ENCODE measurements around the gene SDCCAG8.

SDCCAG8 gene

DNA sequence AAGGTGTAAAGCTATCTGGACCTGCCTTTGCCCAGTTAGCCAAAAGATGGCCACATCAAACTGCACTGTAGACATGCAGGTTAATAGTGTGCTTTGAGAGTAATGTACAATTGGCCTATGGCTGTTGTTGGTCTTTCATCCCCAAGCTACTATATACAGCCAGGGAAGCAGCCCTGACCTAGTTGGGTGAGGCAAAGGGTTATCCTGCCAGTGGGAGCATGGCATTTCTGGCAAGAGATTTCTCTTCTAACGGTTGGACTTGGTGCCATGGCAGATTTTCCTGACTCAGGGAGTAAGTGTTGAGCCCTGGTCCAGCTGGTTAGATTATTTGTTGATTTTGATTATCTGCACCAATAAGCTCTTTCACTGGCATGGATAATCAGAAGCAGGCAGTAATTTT lies 119.8 kb downstream of the SDCCAG8 start:
- no peak for TF ChIP-seq CTCF (IDR thresholded peaks at IDR 0.05; ENCODE audit: control insufficient read depth, insufficient read depth, low read depth, low read length, missing control alignments)
- H3K4me3 ChIP-seq (ENCODE audit: control insufficient read depth, low read depth, low read length): no peak overlapping the region
- no peak for DNase-seq (ENCODE audit: low read depth)

DNA sequence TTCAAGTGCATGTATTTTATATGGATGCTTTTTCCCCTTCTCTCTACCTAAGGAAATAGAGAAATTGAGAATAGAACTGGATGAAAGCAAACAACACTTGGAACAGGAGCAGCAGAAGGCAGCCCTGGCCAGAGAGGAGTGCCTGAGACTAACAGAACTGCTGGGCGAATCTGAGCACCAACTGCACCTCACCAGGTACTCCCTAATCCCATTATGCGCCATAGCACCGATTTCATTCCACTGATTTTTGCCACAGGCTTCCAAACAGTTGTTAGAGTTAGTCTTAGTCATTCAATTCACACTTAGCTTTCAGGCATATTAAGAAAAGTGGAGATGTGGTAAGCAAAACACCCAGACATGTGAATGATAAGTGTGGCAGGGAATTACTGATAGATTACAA lies 122.8 kb downstream of the SDCCAG8 start:
- no peak for TF ChIP-seq CTCF (IDR thresholded peaks at IDR 0.05; ENCODE audit: control insufficient read depth, insufficient read depth, low read depth, low read length, missing control alignments)
- no peak for DNase-seq (ENCODE audit: low read depth)
- no peak overlapping the region for H3K4me3 ChIP-seq (ENCODE audit: control insufficient read depth, low read depth, low read length)

- no peak overlapping the region for H3K4me3 ChIP-seq (ENCODE audit: control insufficient read depth, low read depth, low read length)
- no peak for DNase-seq (ENCODE audit: low read depth)
- TF ChIP-seq CTCF (IDR thresholded peaks at IDR 0.05; ENCODE audit: control insufficient read depth, insufficient read depth, low read depth, low read length, missing control alignments): no peak
These were observed 123.4 kb downstream of the SDCCAG8 start for GRCh38 chr1:243379208-243379607.

- no peak overlapping the region for H3K4me3 ChIP-seq (ENCODE audit: control insufficient read depth, low read depth, low read length)
- TF ChIP-seq CTCF (IDR thresholded peaks at IDR 0.05; ENCODE audit: control insufficient read depth, insufficient read depth, low read depth, low read length, missing control alignments): no peak
These were observed 123.9 kb downstream of the SDCCAG8 start for GRCh38 chr1:243379706-243380105.

GRCh38 chr1:243388276-243388675 lies 132.4 kb downstream of the SDCCAG8 start:
- no peak for TF ChIP-seq CTCF (IDR thresholded peaks at IDR 0.05; ENCODE audit: control insufficient read depth, insufficient read depth, low read depth, low read length, missing control alignments)
- no peak overlapping the region for H3K4me3 ChIP-seq (ENCODE audit: control insufficient read depth, low read depth, low read length)
- no peak for DNase-seq (ENCODE audit: low read depth)

More at GRCh38 chr1:243379706-243380105, 123.9 kb downstream of the SDCCAG8 start:
- no peak for DNase-seq (ENCODE audit: low read depth)

- H3K4me3 ChIP-seq (ENCODE audit: control insufficient read depth, low read depth, low read length): no peak overlapping the region
- DNase-seq (ENCODE audit: low read depth): no peak
- TF ChIP-seq CTCF (IDR thresholded peaks at IDR 0.05; ENCODE audit: control insufficient read depth, insufficient read depth, low read depth, low read length, missing control alignments): no peak
These were observed 134.4 kb downstream of the SDCCAG8 start for GRCh38 chr1:243390162-243390791.
